ENCODE results near the gene IDUA.

DNA sequence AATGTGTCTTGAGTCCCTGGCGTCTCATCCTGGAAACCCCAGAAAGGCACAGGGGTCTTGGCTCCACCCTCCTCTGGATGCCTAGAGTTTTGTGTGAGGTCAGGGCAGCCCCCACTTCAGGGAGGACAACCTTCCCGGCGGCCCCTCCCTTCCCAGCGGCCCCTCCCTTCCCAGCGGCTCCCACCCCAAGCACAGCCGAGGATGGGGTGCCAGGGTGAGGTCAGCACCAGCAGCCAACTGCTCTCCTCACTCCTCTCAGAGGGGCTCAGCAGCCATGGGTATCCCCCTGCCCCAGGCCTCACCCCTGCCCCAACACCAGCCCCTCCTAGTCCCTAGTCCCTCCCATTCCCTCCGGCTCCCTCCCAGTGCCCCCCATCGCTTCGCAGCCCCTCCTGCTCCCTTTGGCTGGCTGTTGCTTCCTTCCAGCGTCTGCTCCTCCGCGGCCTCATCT lies 30.9 kb upstream of the IDUA start:
- no peak for TF ChIP-seq POLR2AphosphoS5 (IDR thresholded peaks at IDR 0.05)
- TF ChIP-seq, protein P1, sequence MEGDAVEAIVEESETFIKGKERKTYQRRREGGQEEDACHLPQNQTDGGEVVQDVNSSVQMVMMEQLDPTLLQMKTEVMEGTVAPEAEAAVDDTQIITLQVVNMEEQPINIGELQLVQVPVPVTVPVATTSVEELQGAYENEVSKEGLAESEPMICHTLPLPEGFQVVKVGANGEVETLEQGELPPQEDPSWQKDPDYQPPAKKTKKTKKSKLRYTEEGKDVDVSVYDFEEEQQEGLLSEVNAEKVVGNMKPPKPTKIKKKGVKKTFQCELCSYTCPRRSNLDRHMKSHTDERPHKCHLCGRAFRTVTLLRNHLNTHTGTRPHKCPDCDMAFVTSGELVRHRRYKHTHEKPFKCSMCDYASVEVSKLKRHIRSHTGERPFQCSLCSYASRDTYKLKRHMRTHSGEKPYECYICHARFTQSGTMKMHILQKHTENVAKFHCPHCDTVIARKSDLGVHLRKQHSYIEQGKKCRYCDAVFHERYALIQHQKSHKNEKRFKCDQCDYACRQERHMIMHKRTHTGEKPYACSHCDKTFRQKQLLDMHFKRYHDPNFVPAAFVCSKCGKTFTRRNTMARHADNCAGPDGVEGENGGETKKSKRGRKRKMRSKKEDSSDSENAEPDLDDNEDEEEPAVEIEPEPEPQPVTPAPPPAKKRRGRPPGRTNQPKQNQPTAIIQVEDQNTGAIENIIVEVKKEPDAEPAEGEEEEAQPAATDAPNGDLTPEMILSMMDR (IDR thresholded peaks at IDR 0.05): no peak
